ENCODE results near the gene PGP. TPM values are rescaled to one million over a fixed set of nuclear protein-coding genes. Genes with fewer than 3 reads are reported as not detected.

The PGP gene
- polyA plus RNA-seq, 1 donor (not counting 4 experiments of a cell fraction or from before 2014, with no cell fraction given): 10.3 TPM

DNA sequence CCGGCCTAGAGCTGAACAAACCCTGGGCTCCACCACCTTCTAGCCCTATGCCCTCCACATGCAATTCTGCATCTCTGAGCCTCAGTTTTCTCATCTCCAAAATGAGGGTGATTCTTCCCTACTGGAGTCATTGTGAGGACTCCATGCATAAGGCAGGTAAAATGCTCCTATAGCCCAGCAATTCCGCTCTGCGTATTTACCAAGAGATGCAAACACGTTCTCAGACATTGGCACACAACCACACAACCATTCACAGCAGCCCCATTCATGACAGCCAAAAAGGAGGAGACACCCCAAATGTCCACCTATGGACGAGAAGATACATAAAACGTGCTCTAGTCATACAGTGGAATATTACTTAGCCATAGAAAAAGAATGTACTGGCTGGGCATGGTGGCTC is 14.3 kb downstream of the PGP start:
- Histone ChIP-seq H3K4me3 (ENCODE audit: control insufficient read depth in 2 of 3, extremely low read depth in 1 of 3, insufficient read depth in 2 of 3, low read depth in 1 of 3, low read length in 3 of 3) (no peak overlapping the region), H3K36me3 (ENCODE audit: control insufficient read depth in 2 of 2, extremely low read depth in 1 of 2, insufficient read depth in 2 of 2, low read length in 2 of 2) (no peaks in the 10 kb centered on the region), H3K27ac (ENCODE audit: control insufficient read depth, insufficient read depth, low read length) (no peak overlapping the region), H4K20me1 (ENCODE audit: control insufficient read depth, extremely low read depth, insufficient read depth, low read length) (no peaks in the 10 kb centered on the region), H3K4me2 (ENCODE audit: control insufficient read depth, extremely low read depth, insufficient read depth, low read depth, low read length) (no peak overlapping the region), H3K4me1 (ENCODE audit: control insufficient read depth, extremely low read depth, insufficient read depth, low read length) (peaks cover 15% of the 10 kb centered on the region), H3K9me3 (ENCODE audit: control insufficient read depth, low read depth, low read length) (no peaks in the 10 kb centered on the region), H3K79me2 (ENCODE audit: control insufficient read depth, insufficient read depth, low read length) (no peaks in the 10 kb centered on the region), H2AFZ (ENCODE audit: control insufficient read depth, low read length) (no peak overlapping the region), H3K9ac (ENCODE audit: control insufficient read depth, extremely low read depth, insufficient read depth, low read length) (no peak overlapping the region), H3K27me3 (ENCODE audit: control insufficient read depth, extremely low read depth, insufficient read depth, low read length) (peaks cover 17% of the 10 kb centered on the region), H3K9me1 (ENCODE audit: control insufficient read depth, extremely low read depth, insufficient read depth, low read length) (no peaks in the 10 kb centered on the region)
- FAIRE-seq (no peak), DNase-seq (ENCODE audit: low read depth, low spot score) (no peak)
- TF ChIP-seq, protein P1, sequence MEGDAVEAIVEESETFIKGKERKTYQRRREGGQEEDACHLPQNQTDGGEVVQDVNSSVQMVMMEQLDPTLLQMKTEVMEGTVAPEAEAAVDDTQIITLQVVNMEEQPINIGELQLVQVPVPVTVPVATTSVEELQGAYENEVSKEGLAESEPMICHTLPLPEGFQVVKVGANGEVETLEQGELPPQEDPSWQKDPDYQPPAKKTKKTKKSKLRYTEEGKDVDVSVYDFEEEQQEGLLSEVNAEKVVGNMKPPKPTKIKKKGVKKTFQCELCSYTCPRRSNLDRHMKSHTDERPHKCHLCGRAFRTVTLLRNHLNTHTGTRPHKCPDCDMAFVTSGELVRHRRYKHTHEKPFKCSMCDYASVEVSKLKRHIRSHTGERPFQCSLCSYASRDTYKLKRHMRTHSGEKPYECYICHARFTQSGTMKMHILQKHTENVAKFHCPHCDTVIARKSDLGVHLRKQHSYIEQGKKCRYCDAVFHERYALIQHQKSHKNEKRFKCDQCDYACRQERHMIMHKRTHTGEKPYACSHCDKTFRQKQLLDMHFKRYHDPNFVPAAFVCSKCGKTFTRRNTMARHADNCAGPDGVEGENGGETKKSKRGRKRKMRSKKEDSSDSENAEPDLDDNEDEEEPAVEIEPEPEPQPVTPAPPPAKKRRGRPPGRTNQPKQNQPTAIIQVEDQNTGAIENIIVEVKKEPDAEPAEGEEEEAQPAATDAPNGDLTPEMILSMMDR (optimal IDR thresholded peaks at IDR 0.05 in 1 of 3, IDR thresholded peaks at IDR 0.05 in 1 of 3, conservative IDR thresholded peaks at IDR 0.05 in 1 of 3; ENCODE audit: extremely low read depth in 1 of 3, insufficient read depth in 2 of 3, low read length in 3 of 3): no peak
- no peak for TF ChIP-seq EZH2 (IDR thresholded peaks at IDR 0.05; ENCODE audit: low read length)
- dilution Hi-C loops (cut with MboI; ENCODE audit: extremely low pct_ligation_motif_present, low sequenced_read_pairs): no loop called here

DNA sequence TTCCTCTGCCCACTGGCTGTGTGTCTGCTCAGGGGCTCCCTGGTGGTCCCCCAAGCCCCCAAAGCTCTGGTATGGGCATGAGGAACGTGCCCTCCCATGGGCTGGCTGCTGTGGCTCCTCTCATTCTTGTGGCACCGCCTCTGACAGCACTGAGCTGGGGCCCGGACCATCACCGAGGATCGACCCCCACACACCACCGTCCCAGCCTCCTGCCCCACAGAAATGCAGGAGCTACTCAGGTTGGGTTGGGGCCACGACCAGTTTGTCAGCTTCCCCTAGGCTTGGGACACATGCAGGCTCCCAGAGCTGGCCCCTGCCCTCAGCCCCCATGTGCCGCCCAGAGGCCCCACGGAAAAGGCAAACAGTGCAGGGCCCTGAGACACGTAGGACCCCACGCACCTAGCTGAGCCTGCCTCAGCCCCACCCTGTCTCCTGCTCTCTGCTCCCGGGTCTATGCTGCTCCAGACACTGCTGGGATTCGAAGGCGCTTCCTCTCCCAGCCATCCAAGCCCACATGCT is 15.0 kb downstream of the PGP start:
- Histone ChIP-seq H3K27ac (ENCODE audit: control insufficient read depth, insufficient read depth, low read length) (no peak overlapping the region), H3K9ac (ENCODE audit: control insufficient read depth, extremely low read depth, insufficient read depth, low read length) (no peak overlapping the region), H3K36me3 (ENCODE audit: control insufficient read depth in 2 of 2, extremely low read depth in 1 of 2, insufficient read depth in 2 of 2, low read length in 2 of 2) (no peaks in the 10 kb centered on the region), H4K20me1 (ENCODE audit: control insufficient read depth, extremely low read depth, insufficient read depth, low read length) (no peaks in the 10 kb centered on the region), H3K9me1 (ENCODE audit: control insufficient read depth, extremely low read depth, insufficient read depth, low read length) (no peaks in the 10 kb centered on the region), H3K4me1 (ENCODE audit: control insufficient read depth, extremely low read depth, insufficient read depth, low read length) (peaks cover 16% of the 10 kb centered on the region), H2AFZ (ENCODE audit: control insufficient read depth, low read length) (no peak overlapping the region), H3K27me3 (ENCODE audit: control insufficient read depth, extremely low read depth, insufficient read depth, low read length) (peaks cover 23% of the 10 kb centered on the region), H3K4me3 (ENCODE audit: control insufficient read depth in 2 of 3, extremely low read depth in 1 of 3, insufficient read depth in 2 of 3, low read depth in 1 of 3, low read length in 3 of 3) (no peak overlapping the region), H3K79me2 (ENCODE audit: control insufficient read depth, insufficient read depth, low read length) (no peaks in the 10 kb centered on the region), H3K4me2 (ENCODE audit: control insufficient read depth, extremely low read depth, insufficient read depth, low read depth, low read length) (no peak overlapping the region), H3K9me3 (ENCODE audit: control insufficient read depth, low read depth, low read length) (no peaks in the 10 kb centered on the region)
- FAIRE-seq: no peak
- TF ChIP-seq, protein P1 (optimal IDR thresholded peaks at IDR 0.05 in 1 of 3, IDR thresholded peaks at IDR 0.05 in 1 of 3, conservative IDR thresholded peaks at IDR 0.05 in 1 of 3; ENCODE audit: extremely low read depth in 1 of 3, insufficient read depth in 2 of 3, low read length in 3 of 3): no peak
- no peak for TF ChIP-seq EZH2 (IDR thresholded peaks at IDR 0.05; ENCODE audit: low read length)
- dilution Hi-C loops (cut with MboI; ENCODE audit: extremely low pct_ligation_motif_present, low sequenced_read_pairs): no loop called here
- no peak for DNase-seq (ENCODE audit: low read depth, low spot score)
